H1 (cell line): Measurements from ENCODE around the gene SPINT1. TPM values are rescaled to one million over a fixed set of nuclear protein-coding genes. Genes with fewer than 3 reads are reported as not detected.

Experiments used
- EZH2 ChIP-seq: fragments of 200-600 bp; sonication (generic); IDR thresholded peaks from 2 replicates; pipeline ENCODE4 v1.7.1; 2012; ENCODE audit warnings: low read depth, mild to moderate bottlenecking, moderate library complexity, low read length, inconsistent platforms; ENCODE audit not compliant: severe bottlenecking
- GTF2F1 ChIP-seq: IDR thresholded peaks from 2 replicates; pipeline ENCODE4 v1.6.1; 2012; ENCODE audit warnings: low read depth, low read length, improper control_type of control experiment, borderline replicate concordance
- MAFK ChIP-seq: IDR thresholded peaks from 2 replicates; pipeline ENCODE4 v1.6.1; 2012; ENCODE audit warnings: low read depth, mild to moderate bottlenecking, improper control_type of control experiment, low read length
- RXRA ChIP-seq: IDR thresholded peaks from 2 replicates; pipeline ENCODE4 v1.6.1; 2011; ENCODE audit warnings: low read depth, mild to moderate bottlenecking, low read length, moderate library complexity; ENCODE audit not compliant: insufficient read depth
- SP1 ChIP-seq: IDR thresholded peaks from 2 replicates; pipeline ENCODE4 v1.6.1; 2011; ENCODE audit warnings: low read depth, low read length
- polyA plus RNA-seq, 7 experiments: library from polyadenylated mRNA; depleted of rRNA in 3 of 7; stranded (reverse) in 5 of 7; unstranded in 2 of 7; fragments of >200 nt in 5 of 7; fragments of 200-250 nt in 2 of 7; gene quantifications; 1 replicate in 5 of 7; 2 replicates in 1 of 7; 4 replicates in 1 of 7; pipeline versions ENCODE4 v1.2.1 to v1.2.3, GENCODE V29; 2011 to 2013; ENCODE audit warnings: missing spikeins in 2 of 7, mixed read lengths in 2 of 7
- total RNA-seq: library from RNA; stranded (reverse); fragmentation: NEBNext Ultra II Directional; extraction: Animal tissue kit (Norgen Biotek cat#: 25700); gene quantifications from 2 replicates; pipeline ENCODE4 v1.2.1, GENCODE V29; 2021
- TF ChIP-seq, protein P1 (sequence below), 3 experiments: IDR thresholded peaks; 1 replicate in 2 of 3; 2 replicates in 1 of 3; pipeline versions ENCODE4 v1.5.1 to v1.6.1; 2011; ENCODE audit warnings: low read length in 3 of 3, mild to moderate bottlenecking in 3 of 3, inconsistent platforms in 2 of 3, low read depth in 1 of 3, moderate library complexity in 1 of 3; ENCODE audit not compliant: insufficient read depth in 1 of 3; ENCODE audit errors: control extremely low read depth in 1 of 3
- TF ChIP-seq, protein P2 (sequence below): fragments of 300-600 bp; sonication (generic); IDR thresholded peaks from 2 replicates; pipeline ENCODE4 v1.7.1; 2012; ENCODE audit warnings: low read length, moderate library complexity, mild to moderate bottlenecking, inconsistent platforms; ENCODE audit not compliant: insufficient replicate concordance

Gene SPINT1
- total and polyA plus RNA-seq, 2 of the 8 experiments (the other 6 are each of a cell fraction or from before 2014, with no cell fraction given): 117 to 155 TPM

DNA sequence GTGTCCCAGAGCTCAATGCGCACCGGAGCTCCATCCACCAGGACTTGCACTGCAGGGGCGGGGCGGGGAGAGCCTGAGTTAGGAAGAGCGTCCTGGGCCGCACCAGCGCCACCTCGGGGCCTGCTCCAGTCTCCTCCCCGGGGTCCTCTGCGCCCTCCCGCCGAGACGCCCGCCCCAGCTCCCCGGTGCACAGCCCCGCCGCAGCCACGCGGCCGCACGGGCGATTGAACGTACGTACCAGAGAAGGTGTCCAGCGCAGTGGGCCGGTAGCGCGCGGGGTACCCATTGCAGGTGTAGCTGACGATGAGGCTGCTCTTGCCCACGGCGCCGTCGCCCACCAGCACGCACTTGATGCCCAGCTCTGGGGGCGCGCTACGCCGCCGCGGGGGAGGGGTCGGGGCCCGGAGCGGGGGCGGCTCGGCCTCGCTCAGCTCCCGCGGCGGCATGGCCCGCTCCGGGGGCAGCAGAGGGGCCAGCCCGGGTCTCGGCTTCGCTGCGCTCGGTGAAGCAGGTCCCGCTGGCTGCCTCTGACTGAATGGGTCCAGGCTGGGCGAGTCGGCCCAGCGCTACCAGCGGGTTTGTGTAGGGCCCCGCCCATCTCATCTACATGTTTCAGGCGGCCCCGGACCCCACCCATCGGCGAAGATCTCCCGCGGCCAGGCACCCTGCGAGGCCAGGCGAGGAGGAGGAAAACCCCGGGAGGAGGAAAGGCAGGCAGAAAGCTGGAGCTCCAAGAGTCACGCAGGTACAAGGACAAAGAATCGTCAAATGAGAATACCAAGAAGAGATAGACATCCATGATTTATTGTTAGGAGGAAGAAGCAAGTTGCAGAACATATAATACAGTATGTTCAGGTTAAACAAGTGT lies 30.1 kb downstream of the SPINT1 start, which contains the start of gene RHOV (continued):
- TF ChIP-seq, protein P1, sequence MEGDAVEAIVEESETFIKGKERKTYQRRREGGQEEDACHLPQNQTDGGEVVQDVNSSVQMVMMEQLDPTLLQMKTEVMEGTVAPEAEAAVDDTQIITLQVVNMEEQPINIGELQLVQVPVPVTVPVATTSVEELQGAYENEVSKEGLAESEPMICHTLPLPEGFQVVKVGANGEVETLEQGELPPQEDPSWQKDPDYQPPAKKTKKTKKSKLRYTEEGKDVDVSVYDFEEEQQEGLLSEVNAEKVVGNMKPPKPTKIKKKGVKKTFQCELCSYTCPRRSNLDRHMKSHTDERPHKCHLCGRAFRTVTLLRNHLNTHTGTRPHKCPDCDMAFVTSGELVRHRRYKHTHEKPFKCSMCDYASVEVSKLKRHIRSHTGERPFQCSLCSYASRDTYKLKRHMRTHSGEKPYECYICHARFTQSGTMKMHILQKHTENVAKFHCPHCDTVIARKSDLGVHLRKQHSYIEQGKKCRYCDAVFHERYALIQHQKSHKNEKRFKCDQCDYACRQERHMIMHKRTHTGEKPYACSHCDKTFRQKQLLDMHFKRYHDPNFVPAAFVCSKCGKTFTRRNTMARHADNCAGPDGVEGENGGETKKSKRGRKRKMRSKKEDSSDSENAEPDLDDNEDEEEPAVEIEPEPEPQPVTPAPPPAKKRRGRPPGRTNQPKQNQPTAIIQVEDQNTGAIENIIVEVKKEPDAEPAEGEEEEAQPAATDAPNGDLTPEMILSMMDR (IDR thresholded peaks at IDR 0.05; ENCODE audit: control extremely low read depth in 1 of 3, insufficient read depth in 1 of 3, low read depth in 1 of 3, low read length in 3 of 3): peak; percentile 36 to 42 (median 40)
- no peak for TF ChIP-seq GTF2F1
- TF ChIP-seq, protein P2, sequence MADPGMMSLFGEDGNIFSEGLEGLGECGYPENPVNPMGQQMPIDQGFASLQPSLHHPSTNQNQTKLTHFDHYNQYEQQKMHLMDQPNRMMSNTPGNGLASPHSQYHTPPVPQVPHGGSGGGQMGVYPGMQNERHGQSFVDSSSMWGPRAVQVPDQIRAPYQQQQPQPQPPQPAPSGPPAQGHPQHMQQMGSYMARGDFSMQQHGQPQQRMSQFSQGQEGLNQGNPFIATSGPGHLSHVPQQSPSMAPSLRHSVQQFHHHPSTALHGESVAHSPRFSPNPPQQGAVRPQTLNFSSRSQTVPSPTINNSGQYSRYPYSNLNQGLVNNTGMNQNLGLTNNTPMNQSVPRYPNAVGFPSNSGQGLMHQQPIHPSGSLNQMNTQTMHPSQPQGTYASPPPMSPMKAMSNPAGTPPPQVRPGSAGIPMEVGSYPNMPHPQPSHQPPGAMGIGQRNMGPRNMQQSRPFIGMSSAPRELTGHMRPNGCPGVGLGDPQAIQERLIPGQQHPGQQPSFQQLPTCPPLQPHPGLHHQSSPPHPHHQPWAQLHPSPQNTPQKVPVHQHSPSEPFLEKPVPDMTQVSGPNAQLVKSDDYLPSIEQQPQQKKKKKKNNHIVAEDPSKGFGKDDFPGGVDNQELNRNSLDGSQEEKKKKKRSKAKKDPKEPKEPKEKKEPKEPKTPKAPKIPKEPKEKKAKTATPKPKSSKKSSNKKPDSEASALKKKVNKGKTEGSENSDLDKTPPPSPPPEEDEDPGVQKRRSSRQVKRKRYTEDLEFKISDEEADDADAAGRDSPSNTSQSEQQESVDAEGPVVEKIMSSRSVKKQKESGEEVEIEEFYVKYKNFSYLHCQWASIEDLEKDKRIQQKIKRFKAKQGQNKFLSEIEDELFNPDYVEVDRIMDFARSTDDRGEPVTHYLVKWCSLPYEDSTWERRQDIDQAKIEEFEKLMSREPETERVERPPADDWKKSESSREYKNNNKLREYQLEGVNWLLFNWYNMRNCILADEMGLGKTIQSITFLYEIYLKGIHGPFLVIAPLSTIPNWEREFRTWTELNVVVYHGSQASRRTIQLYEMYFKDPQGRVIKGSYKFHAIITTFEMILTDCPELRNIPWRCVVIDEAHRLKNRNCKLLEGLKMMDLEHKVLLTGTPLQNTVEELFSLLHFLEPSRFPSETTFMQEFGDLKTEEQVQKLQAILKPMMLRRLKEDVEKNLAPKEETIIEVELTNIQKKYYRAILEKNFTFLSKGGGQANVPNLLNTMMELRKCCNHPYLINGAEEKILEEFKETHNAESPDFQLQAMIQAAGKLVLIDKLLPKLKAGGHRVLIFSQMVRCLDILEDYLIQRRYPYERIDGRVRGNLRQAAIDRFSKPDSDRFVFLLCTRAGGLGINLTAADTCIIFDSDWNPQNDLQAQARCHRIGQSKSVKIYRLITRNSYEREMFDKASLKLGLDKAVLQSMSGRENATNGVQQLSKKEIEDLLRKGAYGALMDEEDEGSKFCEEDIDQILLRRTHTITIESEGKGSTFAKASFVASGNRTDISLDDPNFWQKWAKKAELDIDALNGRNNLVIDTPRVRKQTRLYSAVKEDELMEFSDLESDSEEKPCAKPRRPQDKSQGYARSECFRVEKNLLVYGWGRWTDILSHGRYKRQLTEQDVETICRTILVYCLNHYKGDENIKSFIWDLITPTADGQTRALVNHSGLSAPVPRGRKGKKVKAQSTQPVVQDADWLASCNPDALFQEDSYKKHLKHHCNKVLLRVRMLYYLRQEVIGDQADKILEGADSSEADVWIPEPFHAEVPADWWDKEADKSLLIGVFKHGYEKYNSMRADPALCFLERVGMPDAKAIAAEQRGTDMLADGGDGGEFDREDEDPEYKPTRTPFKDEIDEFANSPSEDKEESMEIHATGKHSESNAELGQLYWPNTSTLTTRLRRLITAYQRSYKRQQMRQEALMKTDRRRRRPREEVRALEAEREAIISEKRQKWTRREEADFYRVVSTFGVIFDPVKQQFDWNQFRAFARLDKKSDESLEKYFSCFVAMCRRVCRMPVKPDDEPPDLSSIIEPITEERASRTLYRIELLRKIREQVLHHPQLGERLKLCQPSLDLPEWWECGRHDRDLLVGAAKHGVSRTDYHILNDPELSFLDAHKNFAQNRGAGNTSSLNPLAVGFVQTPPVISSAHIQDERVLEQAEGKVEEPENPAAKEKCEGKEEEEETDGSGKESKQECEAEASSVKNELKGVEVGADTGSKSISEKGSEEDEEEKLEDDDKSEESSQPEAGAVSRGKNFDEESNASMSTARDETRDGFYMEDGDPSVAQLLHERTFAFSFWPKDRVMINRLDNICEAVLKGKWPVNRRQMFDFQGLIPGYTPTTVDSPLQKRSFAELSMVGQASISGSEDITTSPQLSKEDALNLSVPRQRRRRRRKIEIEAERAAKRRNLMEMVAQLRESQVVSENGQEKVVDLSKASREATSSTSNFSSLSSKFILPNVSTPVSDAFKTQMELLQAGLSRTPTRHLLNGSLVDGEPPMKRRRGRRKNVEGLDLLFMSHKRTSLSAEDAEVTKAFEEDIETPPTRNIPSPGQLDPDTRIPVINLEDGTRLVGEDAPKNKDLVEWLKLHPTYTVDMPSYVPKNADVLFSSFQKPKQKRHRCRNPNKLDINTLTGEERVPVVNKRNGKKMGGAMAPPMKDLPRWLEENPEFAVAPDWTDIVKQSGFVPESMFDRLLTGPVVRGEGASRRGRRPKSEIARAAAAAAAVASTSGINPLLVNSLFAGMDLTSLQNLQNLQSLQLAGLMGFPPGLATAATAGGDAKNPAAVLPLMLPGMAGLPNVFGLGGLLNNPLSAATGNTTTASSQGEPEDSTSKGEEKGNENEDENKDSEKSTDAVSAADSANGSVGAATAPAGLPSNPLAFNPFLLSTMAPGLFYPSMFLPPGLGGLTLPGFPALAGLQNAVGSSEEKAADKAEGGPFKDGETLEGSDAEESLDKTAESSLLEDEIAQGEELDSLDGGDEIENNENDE: no peak
- TF ChIP-seq EZH2: no peak
- TF ChIP-seq RXRA: no peak
- no peak for TF ChIP-seq SP1
- no peak for TF ChIP-seq MAFK
